PC-9 (cell line): ENCODE results near the gene WASL. TPM values are rescaled to one million over a fixed set of nuclear protein-coding genes. Genes with fewer than 3 reads are reported as not detected.
A peak's percentile ranks its signal among the peaks of the same experiment; 100 is the strongest.

ENCODE experiments used
- Bru-seq: library from RNA; stranded (reverse); fragments of 400-500 nt; gene quantifications from one replicate; lab custom pipeline; 2021; lab: Mats Ljungman, UMichigan
- BruChase-seq, 2 experiments: library from RNA; stranded (reverse); fragments of 400-500 nt; gene quantifications; one replicate each; lab custom pipeline; 2021; lab: Mats Ljungman, UMichigan
- BruUV-seq: library from RNA; stranded (reverse); fragments of 400-500 nt; replicated peaks from 2 replicates; lab custom pipeline; 2021; lab: Mats Ljungman, UMichigan
- CTCF ChIA-PET: fragments of 300-600 bp; sonication (Branson Sonifier 250); formaldehyde crosslinking; loops from one replicate; lab custom pipeline; 2022; ENCODE audit warnings: antibody characterized with exemption; lab: Charles Lee
- POLR2A ChIA-PET: fragments of 300-600 bp; sonication (Branson Sonifier 250); formaldehyde crosslinking; loops from one replicate; lab custom pipeline; 2022; ENCODE audit warnings: antibody characterized with exemption; ENCODE audit not compliant: unreplicated experiment; lab: Charles Lee
- DNase-seq, 2 experiments: peaks; one replicate each; pipeline versions ENCODE4 v3.0.0 to v3.0.0-alpha.2; 2015 to 2022; ENCODE audit warnings: mixed read lengths in 1 of 2
- H2AFZ ChIP-seq: fragments of 200-600 bp; sonication (generic); 2 replicates; pipeline ENCODE4 v1.8.1; 2017; ENCODE audit warnings: antibody characterized with exemption
- H3F3A ChIP-seq: fragments of 200-600 bp; sonication (generic); 2 replicates; pipeline ENCODE4 v1.8.1; 2017; ENCODE audit warnings: antibody characterized with exemption, mild to moderate bottlenecking, low read depth; ENCODE audit not compliant: insufficient read depth
- H3K27ac ChIP-seq: fragments of 200-600 bp; sonication (generic); 2 replicates; pipeline ENCODE4 v1.6.1; 2016; ENCODE audit warnings: mixed run types
- H3K27me3 ChIP-seq: fragments of 200-600 bp; sonication (generic); 2 replicates; pipeline ENCODE4 v1.6.1; 2016; ENCODE audit warnings: low read depth, mixed run types; ENCODE audit not compliant: insufficient read depth
- H3K36me3 ChIP-seq: fragments of 200-600 bp; sonication (generic); 2 replicates; pipeline ENCODE4 v1.6.1; 2016; ENCODE audit warnings: low read depth, mixed run types
- H3K4me1 ChIP-seq: fragments of 200-600 bp; sonication (generic); replicated peaks from 2 replicates; pipeline ENCODE4 v1.6.1; 2016; ENCODE audit warnings: mixed run types; ENCODE audit not compliant: insufficient read depth
- H3K4me2 ChIP-seq: fragments of 200-600 bp; sonication (generic); 2 replicates; pipeline ENCODE4 v1.6.1; 2017; ENCODE audit warnings: mixed run types
- H3K4me3 ChIP-seq: fragments of 200-600 bp; sonication (generic); 2 replicates; pipeline ENCODE4 v1.6.1; 2016; ENCODE audit warnings: mixed run types
- H3K79me2 ChIP-seq: fragments of 200-600 bp; sonication (generic); 2 replicates; pipeline ENCODE4 v1.6.1; 2017; ENCODE audit warnings: low read depth, mixed run types
- H3K9me2 ChIP-seq: fragments of 200-600 bp; sonication (generic); 2 replicates; pipeline ENCODE4 v1.8.1; 2017; ENCODE audit warnings: mild to moderate bottlenecking; ENCODE audit not compliant: insufficient read depth
- H3K9me3 ChIP-seq: fragments of 200-600 bp; sonication (generic); 2 replicates; pipeline ENCODE4 v1.8.1; 2016; ENCODE audit warnings: low read depth; ENCODE audit not compliant: insufficient read depth
- H4K20me1 ChIP-seq: fragments of 200-600 bp; sonication (generic); 2 replicates; pipeline ENCODE4 v1.8.1; 2017; ENCODE audit not compliant: insufficient read depth
- EZH2 ChIP-seq: fragments of 200-600 bp; sonication (generic); IDR thresholded peaks from 2 replicates; pipeline ENCODE4 v1.8.0; 2017; ENCODE audit warnings: antibody characterized with exemption, low read depth
- intact Hi-C: fragments of 100-400 bp; cut with micrococcal nuclease; formaldehyde crosslinking; loops from one replicate; pipeline ENCODE4 v1.10.0; 2022; ENCODE audit not compliant: unreplicated experiment
- long read RNA-seq: library from polyadenylated mRNA; stranded (forward); transcript quantifications from one replicate; pipeline ENCODE4 v2.0.0, GENCODE V29; 2022
- total RNA-seq: library from RNA; stranded (reverse); gene quantifications from 2 replicates; pipeline ENCODE4 v1.2.3, GENCODE V29; 2021
- TF ChIP-seq, protein P1 (sequence below): fragments of 200-600 bp; sonication (generic); conservative IDR thresholded peaks from 2 replicates; pipeline ENCODE4 v1.6.1; 2017; ENCODE audit warnings: mixed run types, antibody characterized with exemption, mild to moderate bottlenecking, moderate library complexity

Gene WASL
- total RNA-seq (31.4 and 40.3 TPM in 2 replicates), Bru-seq, nascent RNA (percentile 94 among the genes with signal in this experiment), BruChase-seq, experiment 1, labeled RNA remaining after a 2-hour chase (percentile 90 among the genes with signal in this experiment), BruChase-seq, experiment 2, labeled RNA remaining after a 6-hour chase (percentile 87 among the genes with signal in this experiment)
- long read RNA-seq, full-length matches to known transcripts = 9 of 21 reads
- long read RNA-seq, partial matches to known transcripts = 2 of 21 reads
- long read RNA-seq, other reads (novel, unspliced or antisense) = 10 of 21 reads

GRCh38 chr7:123748734-123749536, at the start of gene WASL:
Gene WASL, minus strand, starts transcription at chr7:123749003. Its CDS starts 269 bp downstream, at chr7:123748734.
- Histone ChIP-seq H3K27ac (peak within 1 kb of the TSS; percentile 93), H3K4me2 (peak within 1 kb of the TSS; percentile 89), H3K36me3 (no peaks in the 10 kb centered on the region), H3K9me3 (no peaks in the 10 kb centered on the region), H4K20me1 (peaks cover 19% of the 10 kb centered on the region), H3K9me2 (no peaks in the 10 kb centered on the region), H3K79me2 (peaks cover 58% of the 10 kb centered on the region), H3K27me3 (no peaks in the 10 kb centered on the region), H3F3A (peaks cover 27% of the 10 kb centered on the region), H2AFZ (peak within 1 kb of the TSS; percentile 90), H3K4me1 (peaks cover 40% of the 10 kb centered on the region), H3K4me3 (peak within 1 kb of the TSS; percentile 89)
- TF ChIP-seq, protein P1, sequence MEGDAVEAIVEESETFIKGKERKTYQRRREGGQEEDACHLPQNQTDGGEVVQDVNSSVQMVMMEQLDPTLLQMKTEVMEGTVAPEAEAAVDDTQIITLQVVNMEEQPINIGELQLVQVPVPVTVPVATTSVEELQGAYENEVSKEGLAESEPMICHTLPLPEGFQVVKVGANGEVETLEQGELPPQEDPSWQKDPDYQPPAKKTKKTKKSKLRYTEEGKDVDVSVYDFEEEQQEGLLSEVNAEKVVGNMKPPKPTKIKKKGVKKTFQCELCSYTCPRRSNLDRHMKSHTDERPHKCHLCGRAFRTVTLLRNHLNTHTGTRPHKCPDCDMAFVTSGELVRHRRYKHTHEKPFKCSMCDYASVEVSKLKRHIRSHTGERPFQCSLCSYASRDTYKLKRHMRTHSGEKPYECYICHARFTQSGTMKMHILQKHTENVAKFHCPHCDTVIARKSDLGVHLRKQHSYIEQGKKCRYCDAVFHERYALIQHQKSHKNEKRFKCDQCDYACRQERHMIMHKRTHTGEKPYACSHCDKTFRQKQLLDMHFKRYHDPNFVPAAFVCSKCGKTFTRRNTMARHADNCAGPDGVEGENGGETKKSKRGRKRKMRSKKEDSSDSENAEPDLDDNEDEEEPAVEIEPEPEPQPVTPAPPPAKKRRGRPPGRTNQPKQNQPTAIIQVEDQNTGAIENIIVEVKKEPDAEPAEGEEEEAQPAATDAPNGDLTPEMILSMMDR = peak; percentile 40
- TF ChIP-seq EZH2 = no peak
- DNase-seq = peak; percentile 66 to 95
- BruUV-seq = no TSS peak
- ChIA-PET POLR2A (interaction anchor here (0.5 to 1.1 kb wide), 8 partner anchors 20 to 1703 kb away, joined by 3 to 18 read pairs (median 4); no protein-coding TSS in a partner anchor), CTCF (interaction anchor here (0.5 to 0.9 kb wide), 3 partner anchors 48 to 1180 kb away, joined by 3 read pairs; no protein-coding TSS in a partner anchor)
- intact Hi-C loops = loop anchor here (1.0 to 5.0 kb wide), 3 partner anchors 37 to 212 kb away; no protein-coding TSS in a partner anchor

GRCh38 chr7:123797673-123798531, 49.1 kb upstream of the WASL start:
- Histone ChIP-seq H3K4me3 (peak overlapping the region; percentile 40; the same call in 1 of the 2 replicates), H3K27ac (peak overlapping the region; percentile 43), H3K9me3 (no peaks in the 10 kb centered on the region; the same call in 1 of the 2 replicates), H3K27me3 (no peaks in the 10 kb centered on the region), H3K36me3 (no peaks in the 10 kb centered on the region), H3K4me1 (peaks cover 11% of the 10 kb centered on the region), H3K79me2 (no peaks in the 10 kb centered on the region), H3K9me2 (no peaks in the 10 kb centered on the region), H4K20me1 (no peaks in the 10 kb centered on the region), H3F3A (peaks cover 6% of the 10 kb centered on the region; the same call in 1 of the 2 replicates), H3K4me2 (peak overlapping the region; percentile 75), H2AFZ (no peak overlapping the region)
- intact Hi-C loops = loop anchor here (1.0 to 10.0 kb wide), 12 partner anchors 48 to 1058 kb away; partner anchors contain the start of gene WASL
- peak; percentile 45 to 99 for DNase-seq
- ChIA-PET CTCF (interaction anchor here (0.6 to 2.5 kb wide), 4 partner anchors 67 to 139 kb away, joined by 3 to 10 read pairs (median 4); no protein-coding TSS in a partner anchor), POLR2A (no interaction called here)
- BruUV-seq = no TSS peak
- no peak for TF ChIP-seq EZH2
- TF ChIP-seq, protein P1 = peak; percentile 83
